Body of pancreas (tissue), 4 donors: ENCODE results near the gene FAM114A1.

Experiments
- POLR2A ChIP-seq, 3 donors: fragments of 450-650 bp; IDR thresholded peaks; one replicate each; pipeline ENCODE4 v1.6.1; 2016; ENCODE audit warnings: antibody characterized with exemption in 3 of 3, mild to moderate bottlenecking in 2 of 3
- TF ChIP-seq, protein P1 (sequence below), 7 experiments: fragments of 450-650 bp in 4 of 7; fragments of 200-600 bp in 3 of 7; sonication (generic) in 3 of 7; IDR thresholded peaks; one replicate each; pipeline ENCODE4 v1.5.1; 2016 to 2019; ENCODE audit warnings: antibody characterized with exemption in 7 of 7

GRCh38 chr4:38949411-38950051 is 81.9 kb downstream of the FAM114A1 start:
- TF ChIP-seq, protein P1, sequence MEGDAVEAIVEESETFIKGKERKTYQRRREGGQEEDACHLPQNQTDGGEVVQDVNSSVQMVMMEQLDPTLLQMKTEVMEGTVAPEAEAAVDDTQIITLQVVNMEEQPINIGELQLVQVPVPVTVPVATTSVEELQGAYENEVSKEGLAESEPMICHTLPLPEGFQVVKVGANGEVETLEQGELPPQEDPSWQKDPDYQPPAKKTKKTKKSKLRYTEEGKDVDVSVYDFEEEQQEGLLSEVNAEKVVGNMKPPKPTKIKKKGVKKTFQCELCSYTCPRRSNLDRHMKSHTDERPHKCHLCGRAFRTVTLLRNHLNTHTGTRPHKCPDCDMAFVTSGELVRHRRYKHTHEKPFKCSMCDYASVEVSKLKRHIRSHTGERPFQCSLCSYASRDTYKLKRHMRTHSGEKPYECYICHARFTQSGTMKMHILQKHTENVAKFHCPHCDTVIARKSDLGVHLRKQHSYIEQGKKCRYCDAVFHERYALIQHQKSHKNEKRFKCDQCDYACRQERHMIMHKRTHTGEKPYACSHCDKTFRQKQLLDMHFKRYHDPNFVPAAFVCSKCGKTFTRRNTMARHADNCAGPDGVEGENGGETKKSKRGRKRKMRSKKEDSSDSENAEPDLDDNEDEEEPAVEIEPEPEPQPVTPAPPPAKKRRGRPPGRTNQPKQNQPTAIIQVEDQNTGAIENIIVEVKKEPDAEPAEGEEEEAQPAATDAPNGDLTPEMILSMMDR (IDR thresholded peaks at IDR 0.05) = no peak
- TF ChIP-seq POLR2A (IDR thresholded peaks at IDR 0.05) = no peak
